Measurements from ENCODE around the gene PRR16.

Gene PRR16

DNA sequence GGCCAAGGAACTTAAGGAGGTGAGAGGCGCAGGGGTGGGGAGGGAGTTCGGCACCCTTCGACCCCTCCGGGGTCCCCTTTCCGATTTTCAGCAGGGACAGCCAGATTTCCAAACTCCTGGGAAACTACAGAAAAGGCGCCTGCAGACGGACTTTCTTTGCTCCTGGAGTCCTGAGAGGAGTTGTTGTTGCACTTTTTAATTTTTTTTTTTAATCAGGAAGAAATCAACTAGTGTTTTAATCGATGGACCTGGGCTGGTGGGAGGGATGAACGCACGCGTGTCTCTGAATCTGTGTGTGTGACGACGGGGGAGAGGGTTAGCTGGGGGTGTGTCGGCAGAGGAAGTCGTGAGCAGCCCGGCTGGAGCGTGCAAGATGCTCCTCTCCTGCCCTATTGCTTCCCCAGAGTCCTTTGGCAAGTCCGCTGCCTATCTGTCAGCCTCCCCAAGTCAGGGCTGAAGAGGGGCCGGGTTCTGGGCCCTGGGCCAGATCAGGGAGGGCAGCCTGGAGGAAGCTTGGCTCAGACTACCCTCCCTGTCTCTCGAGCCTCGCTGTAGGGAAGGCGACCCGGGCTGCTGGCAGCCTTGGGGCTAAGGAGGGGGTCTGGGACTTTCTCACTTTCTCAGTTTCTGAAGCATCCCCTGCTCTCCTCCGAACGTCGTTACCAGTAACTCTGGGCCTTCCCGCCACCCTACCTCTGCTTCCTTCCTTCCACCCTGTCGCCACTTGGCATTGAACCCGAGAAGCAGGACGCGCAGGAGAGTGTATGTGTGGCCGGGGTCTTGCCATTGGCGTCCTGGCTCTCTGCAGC lies 731 bp downstream of the PRR16 start:
- DNase-seq, result peak; percentile 49

- DNase-seq, result no peak
These were observed 1.4 kb downstream of the PRR16 start for GRCh38 chr5:120465436-120465961.

GRCh38 chr5:120466341-120467006 lies 2.4 kb downstream of the PRR16 start:
- DNase-seq, result no peak

DNA sequence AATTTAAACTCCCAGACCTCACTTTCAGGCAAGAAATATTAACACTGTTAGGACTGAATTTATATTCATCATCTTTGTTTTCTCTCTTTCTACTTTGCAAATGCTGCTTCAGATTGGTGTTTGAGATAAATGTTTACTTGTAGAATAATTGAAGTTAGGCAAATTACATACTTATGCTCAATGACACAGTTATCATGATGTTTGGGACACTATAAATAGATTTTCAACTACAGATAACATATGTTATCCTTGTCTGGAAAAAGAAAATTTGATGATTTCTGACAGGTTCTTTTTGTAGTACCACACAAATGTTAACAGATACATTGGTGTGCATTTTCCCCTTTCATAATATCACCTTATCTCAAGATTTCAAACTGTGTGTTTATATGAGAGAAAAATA lies 7.9 kb downstream of the PRR16 start:
- DNase-seq, result no peak

DNA sequence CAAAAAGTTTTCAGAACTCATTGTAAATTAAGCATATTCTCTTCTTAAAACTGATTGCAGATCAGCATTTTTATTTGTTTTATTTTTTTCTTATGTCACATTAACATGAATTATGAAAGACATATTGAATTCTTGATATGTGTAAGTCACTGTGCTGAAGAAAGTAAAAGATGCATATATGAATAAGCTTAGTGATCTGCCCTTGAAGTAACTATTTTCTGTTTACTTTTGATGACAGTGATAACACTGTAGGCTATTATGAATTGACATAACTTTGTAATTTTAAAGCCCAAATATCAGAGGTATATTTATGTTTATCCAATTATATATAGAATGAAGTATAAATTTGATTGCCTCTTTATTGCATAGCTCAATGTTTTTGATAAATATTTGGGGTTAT lies 8.8 kb downstream of the PRR16 start:
- DNase-seq, result no peak

DNA sequence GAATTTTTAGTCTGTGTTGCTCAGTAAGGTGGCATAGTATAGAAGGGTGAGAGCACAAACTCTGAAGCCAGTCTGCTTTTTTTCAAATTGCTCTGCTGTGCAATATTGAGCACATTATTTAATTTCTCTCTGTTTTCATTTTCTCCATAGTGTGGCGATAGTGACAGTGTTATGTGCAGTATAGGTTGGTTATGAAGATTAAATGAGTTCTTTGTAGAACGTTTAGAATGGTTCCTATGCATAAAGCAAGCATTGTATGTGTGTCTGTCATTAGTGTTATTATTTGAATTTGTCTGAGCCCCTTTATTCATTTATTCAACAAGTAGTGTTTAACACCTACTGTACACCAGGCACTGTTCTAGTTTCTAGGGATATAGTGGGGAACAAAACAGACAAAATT lies 9.2 kb downstream of the PRR16 start:
- DNase-seq, result no peak

GRCh38 chr5:120476063-120476462 lies 12.0 kb downstream of the PRR16 start:
- DNase-seq, result no peak

DNA sequence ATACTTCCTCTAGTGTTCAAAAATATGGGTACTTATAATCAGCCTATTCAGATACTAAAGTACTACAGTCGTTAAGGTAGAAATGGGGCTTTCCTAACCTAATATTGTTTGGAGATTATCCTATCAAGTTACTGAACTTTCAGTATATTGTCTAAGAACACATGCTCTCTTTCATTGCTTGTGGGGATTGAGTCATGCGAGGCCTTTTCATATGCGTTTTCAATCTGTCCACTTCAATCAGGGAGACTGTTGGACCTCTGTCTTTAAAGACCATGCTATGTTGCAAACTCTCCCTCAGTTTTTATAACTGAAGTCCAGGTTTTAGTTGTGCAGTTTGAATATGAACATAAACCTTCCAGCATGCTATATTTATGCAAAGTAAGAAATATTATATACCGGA lies 15.0 kb downstream of the PRR16 start:
- DNase-seq, result no peak

GRCh38 chr5:120499876-120500563 lies 35.9 kb downstream of the PRR16 start:
- DNase-seq, result no peak

DNA sequence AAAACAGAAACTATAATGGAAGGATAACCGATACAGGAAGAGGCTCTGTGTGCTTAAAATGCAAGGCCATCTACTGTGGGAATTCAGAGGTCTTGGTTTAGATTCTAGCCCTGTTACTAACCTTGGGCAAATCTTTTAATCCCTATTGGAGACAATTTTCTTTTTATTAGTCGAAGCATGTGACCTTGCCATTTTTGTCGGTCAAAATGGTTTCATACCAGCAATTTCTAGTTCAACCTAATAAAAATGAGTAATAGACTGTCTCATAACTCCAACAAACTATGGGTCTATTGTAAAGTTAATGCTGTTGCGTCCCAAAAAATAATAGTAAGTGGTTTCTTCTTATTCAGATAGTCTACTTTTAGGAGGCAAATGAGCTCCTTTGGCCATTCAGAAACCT lies 38.4 kb downstream of the PRR16 start:
- no peak for DNase-seq

DNA sequence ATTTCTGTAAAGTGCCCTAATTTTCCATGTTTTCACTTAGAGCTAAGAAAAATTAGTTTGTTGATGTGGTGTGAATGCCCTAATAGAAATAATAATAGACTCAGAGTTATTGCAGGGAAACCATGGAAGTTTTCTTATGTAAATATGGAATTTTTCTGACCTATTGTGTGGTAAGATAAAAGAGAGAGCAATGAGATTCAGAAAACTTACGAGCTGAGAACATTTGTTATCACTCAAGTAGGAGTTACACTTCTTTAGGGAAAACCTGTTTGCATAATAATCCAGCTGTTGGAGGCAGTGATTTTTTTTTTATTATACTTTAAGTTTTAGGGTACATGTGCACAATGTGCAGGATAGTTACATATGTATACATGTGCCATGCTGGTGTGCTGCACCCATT lies 39.2 kb downstream of the PRR16 start:
- no peak for DNase-seq

DNA sequence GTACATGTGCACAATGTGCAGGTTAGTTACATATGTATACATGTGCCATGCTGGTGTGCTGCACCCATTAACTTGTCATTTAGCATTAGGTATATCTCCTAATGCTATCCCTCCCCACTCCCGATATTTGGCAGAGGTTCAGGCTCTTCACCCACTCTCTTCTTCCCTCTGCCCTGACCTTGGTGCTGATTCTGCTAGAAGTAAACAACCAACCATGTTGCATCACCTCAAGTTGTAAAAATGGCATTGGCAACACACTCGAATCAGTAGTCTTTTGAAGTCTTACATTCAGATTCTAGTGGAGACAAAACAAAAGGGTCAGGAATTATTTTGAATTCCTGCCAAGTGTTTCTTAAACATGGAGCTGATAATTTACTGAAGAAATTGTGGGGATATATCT lies 40.0 kb downstream of the PRR16 start:
- DNase-seq, result no peak

GRCh38 chr5:120507197-120507596 lies 43.1 kb downstream of the PRR16 start:
- no peak for DNase-seq

DNA sequence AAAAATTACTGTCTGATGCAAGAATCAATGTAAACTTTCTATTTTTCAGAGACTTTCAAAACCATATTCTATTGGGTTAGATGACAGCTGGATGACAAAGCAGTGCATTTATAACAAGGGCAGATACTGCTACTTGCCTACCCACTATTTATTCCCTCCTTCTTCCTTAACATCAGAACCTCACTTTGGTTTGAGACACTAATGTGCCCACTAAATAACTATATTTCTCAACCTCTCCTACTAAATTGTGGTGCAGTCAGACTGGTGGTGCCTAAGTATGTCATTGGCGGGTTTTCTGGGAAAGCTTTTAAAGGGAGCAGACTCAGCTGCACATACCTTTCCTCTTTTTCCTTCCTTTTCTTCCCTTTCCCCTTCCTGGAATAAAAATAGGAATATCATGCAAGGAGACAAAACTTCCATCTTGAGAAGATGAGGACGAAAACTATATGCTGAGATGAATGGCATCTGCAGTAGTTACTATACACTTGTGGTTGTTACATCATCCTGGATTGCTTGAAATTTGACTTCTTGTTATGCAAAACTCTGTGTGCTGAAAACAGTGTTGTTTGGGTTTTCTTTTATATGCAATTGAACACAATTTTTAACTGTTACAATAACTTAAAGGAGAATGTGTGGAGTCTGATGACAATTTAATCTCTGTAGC lies 43.8 kb downstream of the PRR16 start:
- DNase-seq, result no peak

DNA sequence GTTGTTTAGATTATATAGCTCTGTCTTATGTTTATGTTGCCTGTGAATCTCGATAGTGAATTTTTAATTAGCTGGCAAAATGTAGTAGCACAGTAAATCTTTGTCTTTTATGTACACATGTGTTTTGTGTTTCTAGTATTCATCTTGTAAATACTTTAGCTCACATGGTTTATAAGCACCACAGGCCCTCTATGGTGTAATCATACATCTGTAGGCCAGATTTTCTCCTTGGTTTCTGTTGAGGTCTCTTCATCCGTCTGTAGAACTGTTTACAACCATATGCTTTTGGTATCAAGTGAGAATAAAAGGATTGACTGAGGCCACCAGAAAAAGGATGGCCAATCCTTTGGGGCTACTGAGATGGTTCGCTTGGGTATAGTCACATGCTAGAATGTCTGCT lies 45.0 kb downstream of the PRR16 start:
- no peak for DNase-seq

DNA sequence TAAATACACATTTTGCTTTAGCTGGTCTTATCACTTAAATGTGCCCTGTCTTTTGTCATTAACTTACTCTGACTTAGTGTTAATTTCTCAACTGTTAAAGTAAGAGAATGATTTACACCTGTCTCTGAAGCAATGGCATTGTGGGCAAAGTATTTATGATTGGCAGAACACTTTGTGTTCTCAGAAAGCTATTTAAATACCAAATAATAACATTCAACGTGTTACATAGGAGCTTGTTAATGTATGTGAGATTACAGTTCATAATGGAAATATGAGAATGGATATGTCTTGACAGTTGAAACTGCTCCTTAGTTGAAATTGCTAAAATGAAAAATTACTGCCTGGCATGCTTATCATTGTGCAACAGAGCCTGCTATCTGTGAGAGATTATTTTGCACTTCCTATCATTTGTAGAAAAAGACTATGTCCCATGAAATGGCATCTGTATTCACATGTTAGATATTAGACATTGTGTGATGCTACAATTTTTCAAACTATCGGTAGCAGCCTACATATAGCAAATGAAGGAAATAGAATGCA lies 46.1 kb downstream of the PRR16 start:
- DNase-seq, result no peak

DNA sequence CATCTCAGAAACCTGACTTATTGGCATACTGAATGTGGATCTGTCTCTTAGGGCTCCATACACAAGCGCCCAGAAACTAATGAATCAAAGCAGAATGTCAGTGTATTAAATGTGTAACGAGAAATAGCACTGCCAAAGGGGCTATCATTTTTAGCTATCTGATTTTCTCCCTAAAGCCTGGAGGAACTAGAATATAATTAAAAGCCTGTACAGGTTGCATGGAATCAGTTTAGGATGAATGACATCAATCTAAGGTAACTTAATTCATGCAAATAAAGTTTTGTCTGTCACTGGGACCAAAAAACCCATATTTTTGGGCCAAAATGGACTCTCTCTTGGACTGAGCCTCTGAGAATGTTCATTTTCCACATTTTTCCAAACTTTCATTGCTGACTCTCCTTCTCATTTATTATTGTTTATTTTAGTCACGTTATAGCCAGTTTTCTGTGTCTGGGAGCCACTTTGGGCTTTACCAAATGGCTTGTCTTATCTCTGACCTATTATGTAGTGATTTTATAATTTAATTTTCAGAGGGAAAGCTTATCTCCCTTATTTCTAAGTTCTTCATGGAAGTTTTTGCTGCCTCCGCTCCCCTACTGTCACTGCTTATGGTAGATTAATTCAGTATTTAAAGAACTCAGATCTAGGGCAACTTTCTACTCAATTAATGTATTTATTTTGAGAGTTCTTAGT lies 47.0 kb downstream of the PRR16 start:
- no peak for DNase-seq

DNA sequence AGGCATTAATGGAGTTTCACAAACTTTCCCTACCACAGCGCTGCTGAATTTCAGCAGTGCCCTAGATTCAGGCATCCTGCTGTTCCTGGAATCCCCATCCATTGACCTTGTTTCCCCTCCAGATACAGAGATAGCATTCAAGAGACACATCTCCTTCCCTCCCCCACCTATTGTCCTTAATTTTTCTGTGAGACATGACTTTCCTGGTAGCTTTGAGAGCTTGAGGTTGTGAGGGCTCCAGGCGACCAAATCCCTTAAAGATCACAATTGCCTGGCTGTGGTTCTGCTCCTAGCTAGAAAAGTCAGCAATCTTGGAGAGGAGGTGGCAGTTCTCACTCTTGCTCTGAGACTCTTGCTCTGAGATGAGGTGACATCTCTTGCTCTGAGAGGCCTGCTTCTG lies 48.0 kb downstream of the PRR16 start:
- no peak for DNase-seq

DNA sequence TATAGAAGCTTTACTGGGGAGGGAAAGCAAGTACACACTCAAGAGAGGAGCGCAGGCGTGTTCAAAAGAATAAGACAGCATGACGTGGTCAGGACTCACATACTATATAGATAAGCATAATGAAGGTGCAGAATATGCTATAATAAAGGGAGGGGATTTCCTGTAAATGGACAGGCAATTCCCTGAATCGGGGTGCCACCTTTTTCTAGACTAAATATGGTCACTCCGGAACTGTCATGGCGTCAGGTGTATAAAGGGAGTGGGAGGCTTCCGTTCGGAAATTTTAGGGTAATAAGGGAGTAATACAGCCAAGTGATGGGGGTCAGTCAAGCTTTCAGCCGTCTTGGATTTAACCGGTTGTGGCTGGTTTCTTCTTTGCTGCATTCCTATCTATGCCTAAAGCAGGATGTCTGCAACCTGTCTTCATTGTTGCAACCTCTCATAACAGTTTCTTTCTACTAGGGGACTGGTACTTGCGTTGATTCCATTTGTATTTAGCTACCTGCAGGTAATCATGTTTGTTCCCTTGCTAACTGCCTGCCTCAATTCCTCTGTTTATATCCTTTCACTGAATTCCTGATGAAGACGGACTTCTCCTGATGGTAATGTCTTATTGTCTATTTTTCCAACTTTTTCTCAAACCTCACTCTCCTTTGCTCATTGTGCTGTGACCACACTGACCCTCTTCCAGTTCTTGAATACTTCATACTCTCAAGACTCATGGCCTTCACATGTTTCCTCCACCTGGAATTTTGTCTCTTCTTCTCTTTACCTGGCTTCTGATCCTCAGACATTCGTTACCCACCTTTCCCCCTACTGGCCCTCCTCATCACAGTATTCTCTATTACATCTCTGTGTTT lies 48.9 kb downstream of the PRR16 start:
- no peak for DNase-seq

GRCh38 chr5:120516805-120517204 lies 52.7 kb downstream of the PRR16 start:
- DNase-seq, result no peak

DNA sequence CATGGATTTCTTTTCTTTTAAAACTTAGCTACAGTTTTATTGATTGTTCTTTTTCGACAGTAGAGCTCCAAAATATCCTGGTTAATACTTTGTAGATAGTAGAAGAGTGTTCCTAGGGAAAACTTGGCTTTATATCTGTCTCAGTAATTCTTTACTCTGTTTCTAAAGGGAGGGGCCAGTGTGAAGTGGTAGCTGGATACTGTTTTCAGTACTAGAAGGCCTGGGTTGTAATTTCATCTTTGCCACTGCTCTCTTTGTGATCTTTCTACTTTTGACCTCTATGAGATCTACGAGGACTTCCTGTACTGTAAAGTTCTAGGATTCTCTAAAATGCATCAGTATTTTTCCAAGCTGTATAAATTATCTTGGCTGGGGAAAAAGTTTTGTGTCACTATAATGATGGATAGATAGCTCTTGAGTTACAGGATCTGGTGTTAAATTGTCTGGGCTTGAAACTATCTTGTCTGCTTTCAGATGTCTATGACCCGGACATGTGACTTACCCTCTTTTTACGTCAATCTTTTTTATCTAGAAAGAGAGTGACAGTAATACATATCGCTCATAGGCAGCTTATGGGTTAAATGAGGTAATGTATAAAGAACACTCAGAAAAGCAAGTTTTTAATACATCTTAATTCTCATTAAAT lies 53.6 kb downstream of the PRR16 start:
- no peak for DNase-seq

Data from activated CD8-positive, alpha-beta memory T cell treated with anti-CD3 and anti-CD28 coated beads, Interleukin-2, amount 50 U/mL, for 48 hours (primary cell).